ENCODE measurements around the gene MAGEA12.

GRCh38 chrX:152735101-152735500 is 1.5 kb downstream of the MAGEA12 start:
- TF ChIP-seq EZH2 (IDR thresholded peaks at IDR 0.05; ENCODE audit: low read length) (no peak), CTCF (optimal IDR thresholded peaks at IDR 0.05 in 1 of 3, IDR thresholded peaks at IDR 0.05 in 1 of 3, conservative IDR thresholded peaks at IDR 0.05 in 1 of 3; ENCODE audit: extremely low read depth in 1 of 3, insufficient read depth in 2 of 3, low read length in 3 of 3) (no peak)
